Cardiac muscle cell (in vitro differentiated cells and primary cell): ENCODE measurements around the gene CHSY1. TPM values are rescaled to one million over a fixed set of nuclear protein-coding genes. Genes with fewer than 3 reads are reported as not detected.

Experiments used
- DNase-seq, 2 donors: peaks; one replicate each; pipeline versions ENCODE4 v3.0.0 to v3.0.0-alpha.2; 2010 to 2017; ENCODE audit warnings: low read depth in 1 of 2, low spot score in 1 of 2
- H3K27ac ChIP-seq: fragments of 200-600 bp; sonication (generic); 2 replicates; pipeline ENCODE4 v1.5.1; 2016
- H3K27me3 ChIP-seq: fragments of 200-600 bp; sonication (generic); 2 replicates; pipeline ENCODE4 v1.6.0; 2016; ENCODE audit warnings: control low read depth
- H3K36me3 ChIP-seq: fragments of 200-600 bp; sonication (generic); 2 replicates; pipeline ENCODE4 v1.5.1; 2016; ENCODE audit warnings: control low read depth
- H3K4me1 ChIP-seq: fragments of 200-600 bp; sonication (generic); 2 replicates; pipeline ENCODE4 v1.8.1; 2017; ENCODE audit warnings: low read depth, mild to moderate bottlenecking, mixed run types
- H3K4me3 ChIP-seq: fragments of 200-600 bp; sonication (generic); 2 replicates; pipeline ENCODE4 v1.5.1; 2016; ENCODE audit warnings: mild to moderate bottlenecking
- H3K9me3 ChIP-seq: fragments of 200-600 bp; sonication (generic); 2 replicates; pipeline ENCODE4 v1.5.1; 2017; ENCODE audit warnings: low read depth, mild to moderate bottlenecking, control low read depth
- CTCF ChIP-seq: IDR thresholded peaks from 2 replicates; pipeline ENCODE4 v1.5.1; 2012; ENCODE audit warnings: low read depth, mild to moderate bottlenecking, low read length
- polyA plus RNA-seq: library from polyadenylated mRNA; unstranded; fragments of >200 nt; fragmentation: Nextera tagmentation; extraction: Ambion mirVana; gene quantifications from 2 replicates; pipeline ENCODE4 v1.2.1, GENCODE V29; 2016
- total RNA-seq: library from RNA; depleted of rRNA; stranded (reverse); fragments of >200 nt; gene quantifications from 2 replicates; pipeline ENCODE4 v1.2.3, GENCODE V29; 2016

CHSY1 gene
- total and polyA plus RNA-seq, 2 experiments from 2014 or later: 30.3 to 33.4 TPM

GRCh38 chr15:101161656-101162055 lies 90.2 kb downstream of the CHSY1 start:
- no peak for TF ChIP-seq CTCF

GRCh38 chr15:101159936-101160815 lies 91.7 kb downstream of the CHSY1 start:
- Histone ChIP-seq H3K36me3 (no peaks in the 10 kb centered on the region), H3K9me3 (no peaks in the 10 kb centered on the region), H3K4me3 (no peak overlapping the region), H3K4me1 (peaks cover 24% of the 10 kb centered on the region), H3K27me3 (no peaks in the 10 kb centered on the region), H3K27ac (peak overlapping the region; percentile 74)
- no peak for TF ChIP-seq CTCF
- DNase-seq: no peak

More at GRCh38 chr15:101161656-101162055, 90.2 kb downstream of the CHSY1 start:
- Histone ChIP-seq H3K9me3 (no peaks in the 10 kb centered on the region), H3K27me3 (no peaks in the 10 kb centered on the region), H3K4me3 (no peak overlapping the region), H3K27ac (peak overlapping the region; percentile 91), H3K36me3 (no peaks in the 10 kb centered on the region), H3K4me1 (peaks cover 24% of the 10 kb centered on the region)
- DNase-seq: no peak

- peak in 1 of 2 donors; percentile 31 for DNase-seq
- Histone ChIP-seq H3K4me3 (no peak overlapping the region), H3K27ac (peak overlapping the region; percentile 74), H3K36me3 (no peaks in the 10 kb centered on the region), H3K27me3 (no peaks in the 10 kb centered on the region), H3K9me3 (no peaks in the 10 kb centered on the region), H3K4me1 (peaks cover 24% of the 10 kb centered on the region)
- no peak for TF ChIP-seq CTCF
These were observed 92.5 kb downstream of the CHSY1 start for GRCh38 chr15:101159096-101159935.

GRCh38 chr15:101158166-101159095 lies 93.4 kb downstream of the CHSY1 start:
- no peak for TF ChIP-seq CTCF
- Histone ChIP-seq H3K4me3 (no peak overlapping the region), H3K9me3 (no peaks in the 10 kb centered on the region), H3K36me3 (no peaks in the 10 kb centered on the region), H3K27ac (peak overlapping the region; percentile 74), H3K27me3 (no peaks in the 10 kb centered on the region), H3K4me1 (peaks cover 21% of the 10 kb centered on the region)
- no peak for DNase-seq

GRCh38 chr15:101157721-101158120 lies 94.1 kb downstream of the CHSY1 start:
- Histone ChIP-seq H3K27ac (no peak overlapping the region), H3K9me3 (no peaks in the 10 kb centered on the region), H3K4me1 (peaks cover 15% of the 10 kb centered on the region), H3K27me3 (no peaks in the 10 kb centered on the region), H3K36me3 (no peaks in the 10 kb centered on the region), H3K4me3 (no peak overlapping the region)
- DNase-seq: no peak
- TF ChIP-seq CTCF: no peak
